Panc1 (cell line): ENCODE measurements around the gene RAC2. TPM values are rescaled to one million over a fixed set of nuclear protein-coding genes. Genes with fewer than 3 reads are reported as not detected.
A peak's percentile ranks its signal among the peaks of the same experiment; 100 is the strongest.

ENCODE experiments used
- ATAC-seq: fragments of 200-7000 bp; cut with Tn5 transposase; 2 replicates; pipeline ENCODE4 v1.9.1; 2020; ENCODE audit warnings: mild to moderate bottlenecking, moderate library complexity
- BruUV-seq: library from RNA; stranded (reverse); fragments of 400-500 nt; replicated peaks from 2 replicates; lab custom pipeline; 2021; lab: Mats Ljungman, UMichigan
- CTCF ChIA-PET: fragments of 300-600 bp; sonication (Branson Sonifier 250); formaldehyde crosslinking; loops from one replicate; lab custom pipeline; 2022; ENCODE audit warnings: antibody characterized with exemption; lab: Charles Lee
- POLR2A ChIA-PET: fragments of 300-600 bp; sonication (Branson Sonifier 250); formaldehyde crosslinking; loops from one replicate; lab custom pipeline; 2022; ENCODE audit warnings: antibody characterized with exemption; lab: Charles Lee
- DNase-seq: peaks from one replicate; pipeline ENCODE4 v3.0.0-alpha.2; 2010; ENCODE audit warnings: low read depth, low spot score
- H3K27ac ChIP-seq: 2 replicates; pipeline ENCODE4 v1.5.1; 2011; ENCODE audit warnings: mild to moderate bottlenecking, low read length, inconsistent platforms
- H3K27me3 ChIP-seq: fragments of 200-500 bp; sonication (Bioruptor generic); 2 replicates; pipeline ENCODE4 v1.6.0; 2014; ENCODE audit warnings: low read length, inconsistent platforms; ENCODE audit not compliant: control insufficient read depth, insufficient read depth
- H3K36me3 ChIP-seq: fragments of 200-500 bp; sonication (Bioruptor generic); 2 replicates; pipeline ENCODE4 v1.5.1; 2014; ENCODE audit warnings: inconsistent platforms, mild to moderate bottlenecking, low read length, moderate library complexity; ENCODE audit not compliant: control insufficient read depth, insufficient read depth
- H3K4me1 ChIP-seq: 2 replicates; pipeline ENCODE4 v1.5.1; 2011; ENCODE audit warnings: inconsistent platforms, mild to moderate bottlenecking, low read length, moderate library complexity; ENCODE audit not compliant: control insufficient read depth, insufficient read depth
- H3K4me3 ChIP-seq, 2 experiments: 2 replicates each; pipeline ENCODE4 v1.5.1; 2011 to 2012; ENCODE audit warnings: low read depth in 2 of 2, low read length in 2 of 2, mild to moderate bottlenecking in 2 of 2, inconsistent platforms in 1 of 2, moderate library complexity in 1 of 2
- H3K9me3 ChIP-seq: fragments of 200-500 bp; sonication (Bioruptor generic); 2 replicates; pipeline ENCODE4 v1.5.1; 2014; ENCODE audit warnings: low read depth, mild to moderate bottlenecking, inconsistent platforms, low read length, moderate library complexity; ENCODE audit not compliant: control insufficient read depth, insufficient read depth
- CTCF ChIP-seq: fragments of 450-650 bp; IDR thresholded peaks from 2 replicates; pipeline ENCODE4 v1.5.1; 2017; ENCODE audit warnings: mild to moderate bottlenecking
- POLR2AphosphoS5 ChIP-seq: IDR thresholded peaks from 2 replicates; pipeline ENCODE4 v1.6.1; 2012; ENCODE audit warnings: mild to moderate bottlenecking, low read depth, low read length, moderate library complexity
- REST ChIP-seq, 2 experiments: IDR thresholded peaks; 2 replicates each; pipeline ENCODE4 v1.6.1; 2011 to 2012; ENCODE audit warnings: low read depth in 2 of 2, control low read depth in 1 of 2, low read length in 1 of 2, mild to moderate bottlenecking in 1 of 2, moderate library complexity in 1 of 2; ENCODE audit not compliant: insufficient read depth in 1 of 2
- SIN3A ChIP-seq: IDR thresholded peaks from 2 replicates; pipeline ENCODE4 v1.6.1; 2012; ENCODE audit warnings: low read depth, mild to moderate bottlenecking, low read length, moderate library complexity, borderline replicate concordance; ENCODE audit not compliant: insufficient read depth
- TCF7L2 ChIP-seq: IDR thresholded peaks from 2 replicates; pipeline ENCODE4 v1.6.1; 2011; ENCODE audit warnings: mild to moderate bottlenecking, low read depth, low read length, inconsistent platforms
- in situ Hi-C: cut with HindIII; loops from 2 replicates; pipeline ENCODE4 v1.10.0; 2016; ENCODE audit warnings: low sequenced_read_pairs, low pct_unique_long_range_greater_than_20kb
- intact Hi-C: fragments of 100-400 bp; cut with micrococcal nuclease; formaldehyde crosslinking; loops from one replicate; pipeline ENCODE4 v1.10.0; 2022; ENCODE audit not compliant: unreplicated experiment
- total RNA-seq: library from RNA; stranded (reverse); gene quantifications from one replicate; pipeline ENCODE4 v1.2.1, GENCODE V29; 2021; ENCODE audit not compliant: unreplicated experiment

The RAC2 gene
- total RNA-seq, 1 experiment from 2014 or later: 1.5 TPM

- ChIA-PET POLR2A (interaction anchor here (0.9 kb wide), 1 partner anchor 17 kb away, joined by 7 read pairs; no protein-coding TSS in a partner anchor), CTCF (interaction anchor here (0.6 kb wide), 1 partner anchor 141 kb away, joined by 4 read pairs; no protein-coding TSS in a partner anchor)
- Histone ChIP-seq H3K36me3 (no peaks in the 10 kb centered on the region), H3K27ac (peak overlapping the region; percentile 94), H3K9me3 (no peaks in the 10 kb centered on the region), H3K27me3 (no peaks in the 10 kb centered on the region), H3K4me1 (peaks cover 57% of the 10 kb centered on the region), H3K4me3 (peak overlapping the region; percentile 49 to 64)
- TSS peak; percentile 72 for BruUV-seq
- ATAC-seq: no peak
- in situ Hi-C loops (no loop called here), intact Hi-C loops (no loop called here)
- no peak for TF ChIP-seq TCF7L2
- no peak for TF ChIP-seq REST (IDR thresholded peaks at IDR 0.05; ENCODE audit: insufficient read depth in 1 of 2, low read depth in 2 of 2, low read length in 1 of 2)
- TF ChIP-seq POLR2AphosphoS5: no peak
- no peak for TF ChIP-seq SIN3A
- TF ChIP-seq CTCF: no peak
- no peak for DNase-seq
Measured at GRCh38 chr22:37186997-37187522, 57.0 kb downstream of the RAC2 start.

GRCh38 chr22:37186228-37186996 lies 57.7 kb downstream of the RAC2 start:
- H3K4me1 ChIP-seq: peaks cover 56% of the 10 kb centered on the region
- H3K4me3 ChIP-seq: peak overlapping the region; percentile 49 to 64
- peak; percentile 58 for ATAC-seq
- intact Hi-C loops (no loop called here), in situ Hi-C loops (no loop called here)
- DNase-seq: no peak
- TF ChIP-seq SIN3A (no peak), CTCF (no peak), REST (IDR thresholded peaks at IDR 0.05; ENCODE audit: insufficient read depth in 1 of 2, low read depth in 2 of 2, low read length in 1 of 2) (no peak), POLR2AphosphoS5 (no peak)
- H3K27me3 ChIP-seq: no peaks in the 10 kb centered on the region
- no peaks in the 10 kb centered on the region for H3K9me3 ChIP-seq
- H3K36me3 ChIP-seq: no peaks in the 10 kb centered on the region
- ChIA-PET CTCF (no interaction called here), POLR2A (no interaction called here)
- BruUV-seq: no TSS peak
- peak overlapping the region; percentile 94 for H3K27ac ChIP-seq
